ENCODE measurements around the gene TRMT1. TPM values are rescaled to one million over a fixed set of nuclear protein-coding genes. Genes with fewer than 3 reads are reported as not detected.
A peak's percentile ranks its signal among the peaks of the same experiment; 100 is the strongest.

The TRMT1 gene
- total RNA-seq, 4 donors from 2014 or later, result 25.7 to 30.0 (median 28.7) TPM

DNA sequence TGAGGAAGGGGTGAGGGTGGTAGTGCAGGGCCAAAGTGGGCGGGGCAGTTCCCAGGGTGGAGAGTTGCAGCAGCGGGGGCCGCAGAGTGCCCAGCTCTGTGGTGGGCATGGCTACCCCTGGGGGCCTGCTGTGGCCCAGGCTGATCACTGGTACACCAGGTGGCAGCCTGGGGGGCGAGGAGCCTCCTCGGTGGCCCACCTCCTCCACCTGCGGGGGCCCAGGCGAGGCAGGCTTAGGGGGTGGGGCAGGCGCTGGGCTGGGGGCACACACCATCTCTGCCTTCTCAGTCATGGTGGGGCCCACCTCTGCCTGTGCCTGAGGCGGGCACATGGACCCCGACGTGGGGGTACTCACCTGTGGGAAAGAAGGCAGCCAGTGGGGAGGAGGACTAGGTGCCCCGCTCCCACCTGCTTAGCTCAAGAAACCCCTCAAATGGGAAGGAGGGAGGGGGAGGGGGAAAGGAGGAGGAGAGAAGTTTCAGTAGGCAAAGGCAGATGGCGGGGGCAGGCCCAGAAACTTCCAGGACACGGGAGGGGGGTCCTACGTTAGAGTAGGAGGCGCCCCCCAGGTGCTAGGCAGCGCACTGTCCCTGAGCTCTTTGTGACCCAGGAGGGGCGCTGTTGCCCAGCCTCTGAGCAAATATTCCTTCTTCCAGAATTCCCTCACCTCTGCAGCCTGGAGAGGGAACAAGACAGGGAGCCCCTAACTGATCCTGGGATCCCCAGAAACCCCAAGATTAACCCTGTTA is 15.5 kb downstream of the TRMT1 start:
- H3K27ac ChIP-seq, result peak overlapping the region in 3 of 4 donors; percentile 80 to 89 (median 85)
- WGBS, 2 donors (ENCODE audit: low coverage in 1 of 2), result 61 to 87% methylated on average over 3 to 6 of the region's 18 CpGs
- ATAC-seq, result no peak
- H3K4me3 ChIP-seq, result peak overlapping the region in 1 of 2 donors; percentile 52
- peaks cover 0 to 7% of the 10 kb centered on the region in 2 donors for H3K36me3 ChIP-seq
- no peaks in the 10 kb centered on the region for H3K9me3 ChIP-seq
- peaks cover 13% of the 10 kb centered on the region for H3K27me3 ChIP-seq
- H3K4me1 ChIP-seq, result peaks cover 0 to 87% (median 17%) of the 10 kb centered on the region in 3 donors
- TF ChIP-seq, protein P1, sequence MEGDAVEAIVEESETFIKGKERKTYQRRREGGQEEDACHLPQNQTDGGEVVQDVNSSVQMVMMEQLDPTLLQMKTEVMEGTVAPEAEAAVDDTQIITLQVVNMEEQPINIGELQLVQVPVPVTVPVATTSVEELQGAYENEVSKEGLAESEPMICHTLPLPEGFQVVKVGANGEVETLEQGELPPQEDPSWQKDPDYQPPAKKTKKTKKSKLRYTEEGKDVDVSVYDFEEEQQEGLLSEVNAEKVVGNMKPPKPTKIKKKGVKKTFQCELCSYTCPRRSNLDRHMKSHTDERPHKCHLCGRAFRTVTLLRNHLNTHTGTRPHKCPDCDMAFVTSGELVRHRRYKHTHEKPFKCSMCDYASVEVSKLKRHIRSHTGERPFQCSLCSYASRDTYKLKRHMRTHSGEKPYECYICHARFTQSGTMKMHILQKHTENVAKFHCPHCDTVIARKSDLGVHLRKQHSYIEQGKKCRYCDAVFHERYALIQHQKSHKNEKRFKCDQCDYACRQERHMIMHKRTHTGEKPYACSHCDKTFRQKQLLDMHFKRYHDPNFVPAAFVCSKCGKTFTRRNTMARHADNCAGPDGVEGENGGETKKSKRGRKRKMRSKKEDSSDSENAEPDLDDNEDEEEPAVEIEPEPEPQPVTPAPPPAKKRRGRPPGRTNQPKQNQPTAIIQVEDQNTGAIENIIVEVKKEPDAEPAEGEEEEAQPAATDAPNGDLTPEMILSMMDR (IDR thresholded peaks at IDR 0.05), result peak in 2 of 4 experiments; percentile 7 to 27
- TF ChIP-seq POLR2A (IDR thresholded peaks at IDR 0.05), result no peak

DNA sequence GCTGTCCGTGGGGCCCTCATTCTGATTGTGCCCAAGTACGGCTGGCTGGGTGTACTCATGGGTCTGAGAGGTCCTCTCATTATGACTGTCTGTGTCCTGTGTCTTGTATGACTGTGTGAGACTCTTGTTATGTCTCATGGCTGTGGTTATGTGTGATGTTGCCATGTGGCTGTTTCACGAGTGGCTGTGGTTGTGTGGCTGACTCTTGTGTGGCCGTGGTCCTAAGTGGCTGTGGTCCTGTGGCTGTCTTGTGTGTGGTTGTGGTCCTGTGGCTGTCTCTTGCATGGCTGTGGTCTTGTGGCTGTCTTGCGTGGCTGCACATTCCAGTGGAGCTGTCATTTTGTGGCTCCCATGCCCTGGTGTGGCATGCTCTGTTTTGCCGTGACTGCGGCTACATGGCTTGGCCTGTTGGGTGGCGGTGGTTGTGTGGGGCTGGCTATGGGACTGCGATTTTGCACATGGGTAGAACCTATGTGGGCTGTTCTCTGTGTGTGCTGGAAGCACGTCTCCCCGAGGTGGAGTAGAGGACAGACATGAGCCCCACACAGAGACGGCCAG is 16.4 kb downstream of the TRMT1 start:
- H3K4me3 ChIP-seq, result peak overlapping the region in 1 of 2 donors; percentile 52
- H3K27me3 ChIP-seq, result peaks cover 13% of the 10 kb centered on the region
- peak overlapping the region; percentile 66 to 89 (median 82) for H3K27ac ChIP-seq
- TF ChIP-seq POLR2AphosphoS5 (IDR thresholded peaks at IDR 0.05), result no peak
- no peak for TF ChIP-seq POLR2A (IDR thresholded peaks at IDR 0.05)
- TF ChIP-seq, protein P1 (IDR thresholded peaks at IDR 0.05), result no peak
- no peak for TF ChIP-seq EP300 (IDR thresholded peaks at IDR 0.05)
- H3K36me3 ChIP-seq, result peaks cover 0 to 12% of the 10 kb centered on the region in 2 donors
- H3K4me1 ChIP-seq, result peaks cover 0 to 96% (median 25%) of the 10 kb centered on the region in 3 donors
- WGBS, 2 donors (ENCODE audit: low coverage in 1 of 2), result 70% methylated on average over 2 of the region's 12 CpGs; no CpG with 5 or more reads in 1 of the 2 donors
- no peaks in the 10 kb centered on the region for H3K9me3 ChIP-seq
- ATAC-seq, result no peak

DNA sequence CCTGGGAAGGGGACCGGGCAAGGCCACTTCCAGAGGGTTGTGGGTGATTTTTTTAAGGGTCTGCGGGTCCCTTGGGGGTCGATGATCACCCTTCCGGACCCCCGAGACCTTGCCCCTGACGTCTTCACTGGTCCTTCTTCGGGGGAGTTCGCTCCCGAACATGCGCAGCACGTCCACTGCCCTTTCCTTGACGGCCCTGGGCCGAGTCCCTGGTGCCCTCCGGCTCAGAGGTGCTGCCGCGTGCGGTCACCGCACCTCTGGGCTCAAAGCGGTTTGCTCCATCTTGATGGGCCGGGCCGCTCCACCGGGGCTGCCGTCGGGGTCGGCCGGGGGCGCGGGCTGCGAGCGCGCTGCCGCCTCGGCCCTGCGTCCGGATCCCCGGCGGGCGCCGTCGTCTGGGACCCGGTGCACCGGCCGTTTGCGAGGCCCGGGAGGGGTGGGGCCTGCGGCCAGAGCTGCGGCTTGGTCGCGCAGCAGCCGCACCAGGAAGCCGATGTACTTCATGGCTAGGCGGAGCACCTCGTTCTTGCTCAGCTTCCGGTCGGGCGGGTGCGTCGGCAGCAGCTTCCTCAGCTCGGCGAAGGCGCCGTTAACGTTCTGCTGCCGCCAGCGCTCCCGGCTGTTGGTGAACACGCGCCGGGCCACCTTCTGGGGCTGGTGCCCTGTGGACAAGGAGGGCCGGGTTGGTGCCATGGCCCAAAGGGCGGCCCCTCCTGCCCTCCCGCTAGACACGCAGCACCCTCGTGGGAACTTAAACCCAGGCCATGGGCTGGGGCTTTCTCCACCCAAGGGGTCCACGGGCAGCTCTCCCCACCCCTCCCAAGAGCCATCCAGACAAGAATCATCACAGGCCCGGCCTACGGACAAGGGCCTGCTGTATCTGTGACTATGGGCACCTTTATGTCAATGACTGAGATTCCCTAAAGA is 17.2 kb downstream of the TRMT1 start:
- Histone ChIP-seq H3K4me1 (peaks cover 0 to 98% (median 33%) of the 10 kb centered on the region in 3 donors), H3K27ac (peak overlapping the region; percentile 66 to 89 (median 82)), H3K9me3 (no peaks in the 10 kb centered on the region), H3K27me3 (peaks cover 13% of the 10 kb centered on the region), H3K36me3 (peaks cover 0 to 19% of the 10 kb centered on the region in 2 donors), H3K4me3 (peak overlapping the region; percentile 14 to 49)
- 27% methylated on average over 5 of the region's 77 CpGs; no CpG with 5 or more reads in 1 of the 2 donors for whole genome bisulfite sequencing, 2 donors (ENCODE audit: low coverage in 1 of 2)
- TF ChIP-seq POLR2AphosphoS5 (IDR thresholded peaks at IDR 0.05) (peak; percentile 37), EP300 (IDR thresholded peaks at IDR 0.05) (no peak), POLR2A (IDR thresholded peaks at IDR 0.05) (peak in 1 of 2 donors; percentile 27)
- ATAC-seq, result peak; percentile 27

DNA sequence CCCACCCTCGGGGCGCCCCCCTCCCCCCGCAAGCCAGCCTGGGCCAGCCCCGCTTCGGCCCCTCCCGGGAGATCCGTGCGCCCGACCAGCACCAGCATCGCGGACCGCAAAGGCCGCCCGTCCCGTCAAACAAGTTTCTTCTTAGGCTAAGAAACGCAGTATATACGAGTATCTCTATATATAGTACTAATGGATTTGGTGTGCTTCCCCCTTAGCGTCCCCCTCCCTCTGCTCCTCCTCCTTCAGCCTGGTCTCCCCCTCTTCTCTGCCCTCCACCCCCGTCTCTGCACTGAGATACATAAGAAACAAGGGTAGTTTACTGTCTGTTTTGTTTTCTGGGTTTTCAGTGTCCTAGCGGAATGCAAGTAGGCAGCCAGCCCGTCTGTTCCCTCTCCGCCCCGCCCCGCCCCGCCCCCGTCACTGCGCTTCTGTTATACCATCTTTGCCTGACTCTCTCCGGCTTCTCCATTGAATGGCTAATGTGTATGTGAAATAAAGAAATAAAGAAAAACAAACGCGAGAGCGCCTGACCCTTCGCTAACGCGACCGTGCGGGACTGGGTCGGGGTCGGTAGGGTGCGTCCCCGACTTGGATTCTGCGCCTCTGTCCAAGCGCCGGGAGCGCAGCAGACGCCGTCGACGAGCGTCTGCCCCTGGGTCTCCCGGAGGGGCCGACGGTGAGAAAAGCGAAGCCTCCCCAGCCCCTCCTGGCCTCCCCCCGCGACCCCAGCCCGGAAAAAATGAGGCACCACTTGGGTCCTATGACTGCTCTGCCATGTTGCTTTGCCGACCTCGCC is 18.1 kb downstream of the TRMT1 start:
- Histone ChIP-seq H3K9me3 (no peaks in the 10 kb centered on the region), H3K4me3 (peak overlapping the region; percentile 14 to 49), H3K36me3 (peaks cover 0 to 21% of the 10 kb centered on the region in 2 donors), H3K27ac (peak overlapping the region; percentile 66 to 89 (median 82)), H3K4me1 (peaks cover 0 to 98% (median 38%) of the 10 kb centered on the region in 3 donors), H3K27me3 (peaks cover 13% of the 10 kb centered on the region)
- peak; percentile 14 for ATAC-seq
- 5 to 15% methylated on average over 5 to 21 of the region's 58 CpGs for WGBS, 2 donors (ENCODE audit: low coverage in 1 of 2)
- TF ChIP-seq, protein P1 (IDR thresholded peaks at IDR 0.05), result no peak
- TF ChIP-seq POLR2A (IDR thresholded peaks at IDR 0.05) (no peak), EP300 (IDR thresholded peaks at IDR 0.05) (no peak), POLR2AphosphoS5 (IDR thresholded peaks at IDR 0.05) (no peak)

All from gastroesophageal sphincter (tissue), 4 donors.